A172 (cell line): ENCODE measurements around the gene CREBRF. TPM values are rescaled to one million over a fixed set of nuclear protein-coding genes. Genes with fewer than 3 reads are reported as not detected.
"Not testable (repeated sequence)": the region's sequence is repeated elsewhere in the genome, so short reads cannot be mapped to it uniquely, and the experiment has no call there.

Source experiments
- DNase-seq: peaks from one replicate; pipeline ENCODE4 v3.0.0-alpha.2; 2015; ENCODE audit warnings: low spot score
- total RNA-seq: library from RNA; depleted of rRNA; stranded (reverse); fragments of >200 nt; shearing (Covaris generic); gene quantifications from 2 replicates; pipeline ENCODE4 v1.2.3, GENCODE V29; 2014

The CREBRF gene
- total RNA-seq, 1 experiment from 2014 or later = 7.1 TPM

DNA sequence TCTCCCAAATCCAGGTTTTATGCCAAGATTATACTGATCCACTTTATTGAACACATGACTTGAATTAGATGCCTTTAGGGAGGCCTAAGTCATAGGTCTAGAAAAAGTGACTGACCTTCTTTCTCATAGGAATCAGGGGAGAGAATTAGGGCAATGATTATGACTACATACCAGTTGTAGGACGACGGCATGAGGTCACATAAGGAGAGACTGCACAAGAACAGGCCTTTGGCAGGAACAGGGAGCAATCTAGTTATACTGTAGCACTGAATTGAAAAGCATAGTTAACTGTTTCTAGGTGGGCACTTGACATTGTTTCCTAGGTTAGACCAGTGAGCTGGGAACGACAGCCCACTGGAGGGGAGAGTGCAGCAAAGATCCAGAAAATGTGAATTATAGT lies 22.7 kb downstream of the CREBRF start:
- DNase-seq = no peak

DNA sequence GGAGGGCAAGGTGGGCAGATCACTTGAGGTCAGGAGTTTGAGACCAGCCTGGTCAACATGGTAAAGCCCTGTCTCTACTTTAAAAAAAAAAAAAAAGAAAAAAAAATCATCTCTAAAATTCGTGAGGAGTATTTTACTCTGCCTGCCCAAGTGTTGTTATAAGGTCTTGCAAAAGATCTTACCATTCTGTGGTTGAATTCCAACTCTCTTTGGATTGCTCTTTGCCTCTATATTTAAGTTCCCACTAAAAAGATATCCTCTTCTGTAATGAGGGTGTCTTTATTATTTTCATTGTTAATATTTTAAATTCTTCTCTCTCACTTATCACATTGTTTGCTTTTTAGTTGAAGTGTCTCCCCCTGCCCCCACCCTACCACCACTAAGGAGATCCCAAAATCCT lies 33.4 kb downstream of the CREBRF start:
- no peak for DNase-seq

DNA sequence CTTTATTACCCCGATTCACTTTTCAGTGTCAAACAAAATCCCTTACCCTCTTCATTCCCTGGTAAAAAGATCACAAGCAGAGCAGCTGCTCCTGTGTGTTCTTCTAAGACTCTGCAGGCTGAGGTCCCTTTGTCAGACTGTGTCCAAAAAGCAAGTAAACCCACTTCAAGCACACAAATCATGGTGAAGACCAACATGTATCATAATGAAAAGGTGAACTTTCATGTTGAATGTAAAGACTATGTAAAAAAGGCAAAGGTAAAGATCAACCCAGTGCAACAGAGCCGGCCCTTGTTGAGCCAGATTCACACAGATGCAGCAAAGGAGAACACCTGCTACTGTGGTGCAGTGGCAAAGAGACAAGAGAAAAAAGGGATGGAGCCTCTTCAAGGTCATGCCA lies 34.5 kb downstream of the CREBRF start:
- no peak for DNase-seq

DNA sequence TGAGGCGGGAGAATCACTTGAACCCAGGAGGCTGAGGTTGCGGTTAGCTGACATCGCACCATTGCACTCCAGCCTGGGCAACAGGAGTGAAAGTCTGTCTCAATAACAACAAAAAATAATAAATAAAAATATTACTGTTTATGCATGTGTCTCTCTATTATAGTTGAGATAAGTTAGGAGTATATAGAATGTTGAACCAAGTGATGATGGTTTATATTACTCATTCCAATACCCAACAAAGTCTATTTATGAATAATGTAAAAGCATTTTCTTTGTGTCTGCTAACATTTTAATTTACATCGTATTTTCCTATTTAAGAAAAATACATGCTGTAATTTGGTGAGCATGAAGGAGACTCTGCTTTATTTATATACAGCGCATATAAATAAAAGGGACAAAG lies 35.8 kb downstream of the CREBRF start:
- no peak for DNase-seq

DNA sequence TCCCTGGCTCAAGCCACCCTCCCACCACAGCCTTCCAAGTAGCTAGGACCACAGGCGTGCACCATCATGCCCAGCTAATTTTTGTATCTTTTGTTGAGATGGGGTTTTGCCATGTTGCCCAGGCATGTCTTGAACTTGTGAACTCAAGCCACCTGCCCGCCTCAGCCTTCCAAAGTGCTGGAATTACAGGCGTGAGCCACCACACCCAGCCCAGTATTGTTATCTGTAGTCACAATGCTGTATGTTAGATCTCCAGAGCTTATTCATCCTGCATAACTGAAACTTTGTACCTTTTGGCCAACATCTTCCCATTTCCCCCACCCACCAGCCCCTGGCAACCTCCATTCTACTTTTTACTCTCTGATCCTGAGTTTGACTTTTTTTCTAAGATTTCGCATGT lies 37.5 kb downstream of the CREBRF start:
- DNase-seq = no peak

DNA sequence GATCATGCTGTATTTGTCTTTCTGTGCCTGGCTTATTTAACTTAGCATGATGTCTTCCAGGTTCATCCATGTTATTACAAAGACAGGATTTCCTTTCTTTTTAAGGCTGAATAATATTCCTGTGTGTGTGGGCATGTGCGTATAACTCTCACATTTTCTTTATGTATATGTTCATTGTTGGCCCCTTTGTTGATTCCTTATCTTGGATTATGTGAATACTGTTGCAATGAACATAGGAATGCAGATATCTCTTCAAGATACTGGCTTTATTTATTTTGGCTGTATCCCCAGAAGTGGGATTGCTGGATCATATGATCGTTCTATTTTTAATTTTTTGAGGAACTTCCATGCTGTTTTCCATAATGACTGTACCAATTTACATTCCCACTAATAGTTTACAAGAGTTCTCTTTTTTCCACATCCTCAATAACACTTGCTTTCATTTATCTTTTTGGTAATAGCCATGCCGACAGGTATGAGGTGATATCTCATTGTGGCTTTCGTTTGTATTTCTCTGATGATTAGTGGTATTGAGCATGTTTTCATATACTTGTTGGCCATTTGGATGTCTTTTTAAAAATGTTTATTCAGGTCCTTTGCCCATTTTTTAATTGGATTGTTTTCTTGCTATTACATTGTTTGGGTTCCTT lies 38.0 kb downstream of the CREBRF start:
- peak; percentile 89 for DNase-seq

DNA sequence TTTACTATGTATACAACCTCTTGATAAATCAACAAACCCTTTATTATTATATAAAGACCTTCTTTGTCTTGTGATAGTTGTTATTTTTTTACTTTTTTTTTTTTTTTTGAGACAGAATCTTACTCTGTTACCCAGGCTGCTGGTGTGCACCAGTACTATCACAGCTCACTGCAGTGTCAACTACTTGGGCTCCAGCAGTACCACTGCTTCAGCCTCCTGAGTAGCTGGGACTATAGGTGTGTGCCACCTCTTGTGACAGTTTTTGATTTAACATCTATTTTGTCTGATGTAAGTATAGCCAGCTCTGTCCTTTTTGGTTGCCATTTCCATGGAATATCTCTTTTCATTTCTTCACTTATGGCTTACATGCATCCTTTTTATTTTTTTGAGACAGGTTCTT lies 42.6 kb downstream of the CREBRF start:
- no peak for DNase-seq

DNA sequence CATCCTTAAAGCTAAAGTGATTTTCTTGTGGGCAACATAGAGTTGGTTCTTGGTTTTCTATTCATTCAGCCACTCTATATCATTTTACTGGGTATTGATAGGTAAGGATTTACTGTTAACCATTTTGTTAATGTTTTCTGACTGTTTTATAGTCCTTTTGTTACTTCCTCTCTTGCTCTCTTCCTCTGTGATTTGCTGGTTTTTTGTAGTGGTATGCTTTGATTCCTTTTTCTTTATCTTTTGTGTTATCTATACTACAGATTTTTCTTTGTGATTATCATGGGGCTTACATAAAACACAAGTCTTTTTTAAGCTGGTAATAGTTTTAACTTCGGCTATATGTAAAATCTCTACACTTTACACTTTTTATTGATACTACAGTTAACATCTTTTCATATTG lies 43.3 kb downstream of the CREBRF start:
- no peak for DNase-seq

DNA sequence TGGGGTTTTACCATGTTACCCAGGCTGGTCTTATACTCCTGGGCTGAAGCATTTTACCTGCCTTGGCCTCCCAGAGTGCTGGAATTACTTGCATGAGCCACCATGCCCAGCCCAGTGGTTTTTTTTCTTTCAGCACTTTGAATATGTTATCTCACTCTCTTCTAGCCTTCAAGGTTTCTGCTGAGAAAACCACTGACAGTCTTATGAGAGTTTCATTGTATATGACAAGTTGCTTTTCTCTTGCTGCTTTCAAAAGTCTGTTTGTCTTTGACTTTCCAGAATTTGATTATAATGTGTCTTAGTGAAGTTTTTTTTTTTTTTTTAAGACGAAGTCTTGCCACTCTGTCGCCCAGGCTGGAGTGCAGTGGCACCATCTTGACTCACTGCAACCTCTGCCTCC lies 45.1 kb downstream of the CREBRF start:
- no peak for DNase-seq

DNA sequence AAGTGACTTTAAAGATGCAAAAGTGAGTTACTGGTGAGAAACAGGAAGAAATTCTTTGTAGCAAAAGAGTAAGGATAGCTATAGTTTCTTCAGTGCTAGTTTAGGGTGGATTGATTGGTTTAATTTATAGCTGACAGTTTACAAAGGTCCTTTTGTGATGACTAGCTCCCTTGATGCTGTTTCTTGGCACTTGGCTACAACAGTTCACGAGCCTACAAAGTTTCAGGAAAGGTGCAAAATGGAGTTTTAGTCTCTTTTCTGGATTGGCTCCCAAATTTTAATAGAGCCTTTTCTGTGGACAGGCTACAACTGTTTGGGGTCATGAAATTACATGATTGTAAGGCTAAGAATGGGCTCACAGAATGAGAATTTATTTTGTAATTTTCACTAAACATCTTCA lies 47.3 kb downstream of the CREBRF start:
- DNase-seq = no peak

DNA sequence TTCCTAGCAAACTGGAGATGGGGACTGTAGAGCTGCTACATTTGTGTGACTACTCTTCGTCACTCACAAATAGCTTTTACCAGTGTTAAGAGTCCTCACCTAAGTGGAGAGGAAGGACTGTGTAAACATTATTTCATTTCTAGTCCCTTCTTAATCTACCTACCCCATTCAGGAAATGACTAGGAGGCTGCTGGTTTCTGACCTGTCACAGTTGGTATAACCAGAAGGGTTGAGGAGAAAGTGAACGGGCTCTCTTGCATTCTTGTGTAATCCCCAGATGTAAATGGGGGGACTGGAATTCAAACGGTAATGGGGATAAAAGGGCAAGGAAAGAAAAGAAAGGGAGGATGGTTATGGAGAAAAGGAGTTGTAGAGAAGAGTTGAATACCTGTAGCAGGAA lies 52.8 kb downstream of the CREBRF start:
- DNase-seq = no peak

DNA sequence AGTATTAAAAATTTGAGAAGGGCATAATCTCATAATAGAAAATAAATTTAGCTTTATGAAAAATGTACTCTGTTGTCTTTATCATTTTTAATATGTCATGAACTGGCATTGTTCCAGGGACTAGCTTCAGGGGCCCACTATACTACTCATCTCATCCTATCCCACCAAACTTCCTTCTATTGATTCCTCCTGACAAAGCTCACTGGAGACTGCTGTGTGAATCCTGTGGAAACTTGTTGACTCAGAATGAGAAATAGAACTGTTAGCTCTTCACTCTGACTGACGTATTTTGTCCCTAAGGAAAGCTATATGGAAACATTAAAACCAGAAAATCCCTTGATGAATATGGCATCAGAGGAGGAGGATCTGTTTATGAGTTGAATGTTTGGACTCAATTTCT lies 58.4 kb downstream of the CREBRF start:
- DNase-seq = no peak

DNA sequence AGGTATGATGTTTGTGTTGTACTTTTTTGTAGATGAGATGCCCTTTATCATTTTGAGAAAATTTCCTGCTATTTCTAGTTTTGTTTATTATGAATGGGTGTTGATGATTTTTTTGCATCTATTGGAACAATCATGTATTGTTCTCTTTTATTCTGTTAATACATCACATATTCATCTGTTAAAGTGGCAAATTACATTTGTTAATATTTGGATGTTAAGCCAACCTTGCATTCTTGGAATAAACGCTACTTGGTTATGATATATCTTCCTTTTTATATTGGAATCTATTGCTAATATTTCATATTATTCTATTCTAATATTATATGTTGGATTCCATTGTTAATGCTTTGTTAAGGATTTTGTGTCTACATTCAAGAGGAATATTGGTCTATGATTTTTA lies 63.6 kb downstream of the CREBRF start:
- DNase-seq = no peak

DNA sequence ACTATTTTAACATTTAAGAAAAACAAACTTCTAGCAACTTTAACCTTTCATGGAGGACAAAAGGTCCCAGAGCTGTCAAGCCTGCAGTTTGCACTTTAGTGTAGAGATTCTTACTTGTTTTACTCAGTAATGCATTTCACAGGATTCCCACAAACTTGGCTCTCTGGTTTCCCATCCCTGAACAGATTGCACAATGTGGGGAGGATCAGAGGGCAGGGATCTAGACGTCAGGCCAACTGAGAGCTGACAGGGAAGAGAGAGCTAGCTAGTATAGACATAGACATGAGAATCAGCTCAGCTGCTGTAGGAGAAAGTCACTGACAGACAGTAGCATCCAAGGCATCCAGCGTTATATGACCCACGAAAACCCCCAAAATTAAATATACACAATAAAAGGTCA lies 67.3 kb downstream of the CREBRF start:
- DNase-seq = no peak

DNA sequence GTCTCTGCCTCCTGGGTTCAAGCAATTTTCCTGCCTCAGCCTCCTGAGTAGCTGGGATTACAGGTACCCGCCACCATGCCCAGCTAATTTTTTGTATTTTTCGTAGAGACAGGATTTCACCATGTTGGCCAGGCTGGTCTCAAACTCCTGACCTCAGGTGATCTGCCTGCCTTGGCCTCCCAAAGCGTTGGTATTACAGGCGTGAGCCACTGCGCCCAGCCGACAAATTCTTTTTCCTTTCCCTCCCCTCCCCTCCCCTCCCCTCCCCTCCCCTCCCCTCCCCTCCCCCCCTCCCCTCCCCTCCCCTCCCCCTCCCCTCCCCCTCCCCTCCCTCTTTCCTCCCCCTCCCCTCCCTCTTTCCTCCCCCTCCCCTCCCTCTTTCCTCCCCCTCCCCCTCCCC lies 76.0 kb downstream of the CREBRF start:
- DNase-seq = not testable (repeated sequence)

DNA sequence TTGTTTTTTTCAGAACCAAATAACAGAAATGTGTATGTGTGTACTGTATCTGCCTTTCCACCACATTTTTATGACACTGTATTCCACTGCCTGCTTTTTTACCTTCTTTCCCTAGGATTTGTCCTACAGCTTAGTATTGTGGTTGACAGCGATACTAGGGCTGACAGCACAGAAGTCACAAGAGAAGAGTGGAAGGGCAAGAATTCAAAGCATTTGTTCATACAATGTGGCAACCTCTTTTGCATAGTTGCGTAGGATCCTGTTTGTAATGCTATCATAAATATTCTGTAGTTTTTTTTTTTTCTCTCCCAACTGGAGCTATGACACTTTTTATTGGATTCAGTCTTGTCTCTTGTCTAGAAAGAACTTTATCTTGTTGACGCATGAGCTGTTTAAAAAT lies 82.6 kb downstream of the CREBRF start:
- no peak for DNase-seq

DNA sequence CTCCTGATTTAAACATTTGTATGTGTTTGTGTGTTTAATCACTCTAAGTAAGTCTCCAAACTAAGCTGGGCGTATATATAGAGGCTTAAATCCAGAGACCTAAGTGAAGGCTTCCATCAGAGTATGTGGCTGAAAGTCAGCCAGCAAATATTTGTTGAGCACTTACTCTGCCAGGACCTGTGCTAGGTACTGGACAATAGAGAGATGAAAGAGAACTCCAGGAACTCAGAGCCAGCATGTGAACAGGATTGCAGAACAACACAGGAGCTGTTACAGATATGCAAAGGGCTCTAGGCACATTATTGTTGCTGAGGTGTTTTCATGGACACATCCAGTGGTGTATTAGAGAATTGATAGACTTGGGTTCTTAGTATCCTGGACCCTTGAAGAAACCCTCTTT lies 83.5 kb downstream of the CREBRF start:
- DNase-seq = no peak

DNA sequence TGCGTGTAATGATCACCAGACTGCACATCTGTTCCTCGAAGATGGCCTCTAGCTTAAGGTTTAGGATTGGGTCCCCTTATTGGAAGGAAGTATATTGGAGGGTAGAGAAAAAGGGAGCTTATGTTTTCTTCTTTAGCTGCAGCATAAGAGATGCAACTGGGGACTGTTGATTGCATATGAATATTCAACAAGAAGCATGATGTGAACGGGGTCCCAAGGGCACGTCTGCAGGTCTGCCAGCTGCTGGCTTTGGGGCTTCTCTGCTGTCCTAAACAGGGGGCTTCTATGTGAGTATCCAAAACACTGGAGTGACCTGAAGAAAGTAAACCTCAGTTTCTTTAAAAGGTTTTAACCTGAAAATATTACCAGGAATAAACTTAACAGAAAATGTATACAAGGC lies 84.6 kb downstream of the CREBRF start:
- DNase-seq = no peak

DNA sequence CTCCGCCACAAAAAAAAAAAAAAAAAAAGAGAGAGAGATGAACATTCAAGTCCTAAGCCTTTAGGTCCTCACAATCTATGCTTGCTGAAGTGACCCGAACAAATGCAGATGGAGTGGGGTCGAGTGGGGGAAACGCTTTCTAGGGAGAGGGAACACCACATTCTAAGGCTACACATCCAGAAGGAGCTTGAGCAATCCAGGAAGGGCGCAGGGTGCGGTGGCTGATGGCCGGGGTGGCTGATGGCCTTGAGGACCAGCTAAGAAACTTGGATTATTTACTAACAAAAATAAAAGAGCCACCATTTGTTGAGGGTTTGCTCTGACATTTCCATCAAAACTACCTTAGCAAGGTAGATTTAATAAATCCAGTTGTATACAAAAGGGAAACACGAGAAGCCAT lies 87.4 kb downstream of the CREBRF start:
- DNase-seq = no peak

DNA sequence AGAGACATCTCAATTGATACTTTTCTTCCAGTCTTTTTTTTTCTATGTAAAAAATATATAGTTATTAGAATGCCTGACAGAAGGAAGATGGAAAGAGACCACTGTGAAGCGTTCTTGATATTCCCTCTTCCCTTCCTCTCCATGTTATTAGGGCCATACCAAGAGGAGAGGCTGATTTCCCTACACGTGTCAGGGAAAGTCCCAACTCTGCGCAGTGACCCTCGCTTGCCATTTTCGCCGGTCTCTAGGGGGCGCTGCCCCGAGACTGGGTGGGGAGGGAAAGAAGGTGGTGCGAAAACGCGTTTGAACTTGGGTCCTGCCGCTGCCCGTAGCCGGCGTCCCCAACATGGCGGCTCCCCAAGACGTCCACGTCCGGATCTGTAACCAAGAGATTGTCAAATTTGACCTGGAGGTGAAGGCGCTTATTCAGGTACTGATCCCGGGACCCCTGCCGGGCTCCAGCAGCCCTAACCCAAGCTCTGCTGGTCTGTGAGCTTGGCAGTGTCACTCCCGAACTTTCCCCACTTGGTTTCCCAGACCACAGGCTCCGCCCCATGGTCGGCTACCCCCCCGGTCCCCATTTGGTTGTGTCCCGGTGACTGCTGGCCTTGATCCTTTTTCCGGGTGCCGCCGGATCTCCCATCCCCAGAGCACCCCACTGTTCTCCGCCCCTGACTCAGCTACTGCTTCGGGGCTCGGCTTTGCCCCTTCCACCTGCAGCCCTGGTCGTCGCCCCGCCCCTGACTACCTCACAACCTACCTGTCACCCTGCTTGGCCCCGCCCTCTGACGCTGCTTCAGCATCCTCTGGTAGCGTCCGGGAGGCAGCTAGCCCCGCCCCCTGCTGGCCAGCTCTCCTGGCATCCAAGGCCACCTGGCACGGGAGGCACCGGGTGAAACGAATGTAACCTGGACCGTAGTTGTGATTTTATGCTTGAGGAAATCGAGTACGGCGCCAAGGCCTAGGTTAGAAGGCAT lies 88.3 kb downstream of the CREBRF start, which contains the start of gene BNIP1:
Gene BNIP1, plus strand, starts transcription at position 332 of the 977 bp plus-strand sequence. Its CDS starts 15 bp downstream, at position 347.
- peak; percentile 89 for DNase-seq

DNA sequence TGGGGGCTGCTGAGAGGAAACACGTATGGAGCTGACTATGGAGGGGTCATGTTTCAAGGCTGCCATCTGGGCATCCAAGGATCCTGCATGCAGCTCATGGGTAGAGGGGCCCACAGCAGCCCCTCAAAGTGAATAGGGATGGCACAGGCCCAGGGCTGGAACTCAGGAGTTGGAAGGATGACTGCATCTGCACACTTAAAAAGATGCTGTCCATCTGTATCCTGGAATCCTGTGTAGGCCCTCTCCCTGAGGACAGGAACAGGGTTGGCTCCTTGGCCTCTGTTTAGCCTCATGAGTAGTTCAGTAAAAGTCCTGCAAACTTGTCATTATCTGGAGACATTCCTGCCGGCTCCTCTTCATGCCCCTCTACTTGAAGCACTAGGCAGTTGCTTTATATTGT lies 92.2 kb downstream of the CREBRF start:
- DNase-seq = no peak

DNA sequence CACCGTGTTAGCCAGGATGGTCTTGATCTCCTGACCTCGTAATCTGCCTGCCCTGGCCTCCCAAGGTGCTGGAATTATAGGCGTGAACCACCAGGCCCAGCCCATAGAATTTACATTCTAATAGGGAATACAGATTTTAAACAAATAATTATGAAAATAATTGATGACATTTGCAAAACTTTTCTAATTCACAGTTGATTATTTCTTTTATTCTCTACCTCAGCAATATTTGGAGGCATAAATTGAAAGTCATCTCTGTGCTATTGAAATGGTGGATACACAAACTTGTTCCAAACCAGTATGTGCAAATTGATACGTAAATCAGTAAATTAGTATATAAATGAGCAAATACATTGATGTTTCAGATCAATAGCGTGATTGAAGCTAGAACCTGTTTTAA lies 96.4 kb downstream of the CREBRF start:
- DNase-seq = no peak

DNA sequence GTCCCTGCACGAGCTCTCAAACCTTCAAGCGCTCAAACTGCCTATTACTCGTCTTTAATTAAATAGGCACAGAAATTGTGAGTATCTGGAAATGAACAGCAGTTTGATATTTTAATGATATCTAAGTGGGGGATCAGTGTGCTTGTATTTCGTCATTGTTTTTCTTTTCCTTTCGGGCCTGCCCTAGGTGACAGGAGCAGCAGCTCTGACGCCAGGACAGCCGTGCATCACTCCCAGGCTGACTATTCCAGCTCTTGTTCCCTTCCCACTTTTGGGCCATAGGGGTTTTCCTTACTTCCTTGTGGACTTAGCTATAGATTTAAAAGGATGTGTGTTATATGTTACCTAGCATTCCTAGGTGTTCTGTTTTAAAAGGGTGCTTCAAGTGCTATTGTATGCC lies 97.7 kb downstream of the CREBRF start:
- no peak for DNase-seq
